Neuronal stem cell (in vitro differentiated cells): ENCODE measurements around the gene ZNF24.

Experiments
- DNase-seq: peaks from one replicate; pipeline ENCODE4 v3.0.0-alpha.2; 2013; ENCODE audit warnings: low spot score
- H2AFZ ChIP-seq: one replicate; pipeline ENCODE4 v1.6.1; 2013; ENCODE audit warnings: mild to moderate bottlenecking, low read length, inconsistent platforms
- H2AK5ac ChIP-seq: 2 replicates; pipeline ENCODE4 v1.6.1; 2013; ENCODE audit warnings: low read depth, mild to moderate bottlenecking, inconsistent platforms, low read length, moderate library complexity, mixed read lengths
- H2BK120ac ChIP-seq: 2 replicates; pipeline ENCODE4 v1.6.1; 2013; ENCODE audit warnings: low read depth, mild to moderate bottlenecking, inconsistent platforms, low read length, moderate library complexity, mixed read lengths
- H2BK12ac ChIP-seq: one replicate; pipeline ENCODE4 v1.6.1; 2013; ENCODE audit warnings: low read length, inconsistent platforms
- H2BK15ac ChIP-seq: 2 replicates; pipeline ENCODE4 v1.6.1; 2013; ENCODE audit warnings: mild to moderate bottlenecking, low read length, inconsistent platforms, mixed read lengths
- H2BK5ac ChIP-seq: one replicate; pipeline ENCODE4 v1.6.1; 2013; ENCODE audit warnings: inconsistent platforms, mild to moderate bottlenecking, low read length, moderate library complexity
- H3K14ac ChIP-seq: one replicate; pipeline ENCODE4 v1.6.1; 2013; ENCODE audit warnings: low read length, inconsistent platforms
- H3K18ac ChIP-seq: 2 replicates; pipeline ENCODE4 v1.6.1; 2013; ENCODE audit warnings: low read length, inconsistent platforms
- H3K23ac ChIP-seq: 2 replicates; pipeline ENCODE4 v1.6.1; 2013; ENCODE audit warnings: low read depth, mild to moderate bottlenecking, mixed read lengths, low read length, inconsistent platforms; ENCODE audit not compliant: poor library complexity
- H3K27ac ChIP-seq: replicated peaks from 3 replicates; pipeline ENCODE4 v1.5.1; 2013; ENCODE audit warnings: low read length, inconsistent platforms
- H3K27me3 ChIP-seq, 3 experiments: 2 replicates each; pipeline ENCODE4 v1.6.1; 2013; ENCODE audit warnings: low read length in 3 of 3, mild to moderate bottlenecking in 2 of 3, inconsistent platforms in 1 of 3, low read depth in 1 of 3, mixed read lengths in 1 of 3, moderate library complexity in 1 of 3; ENCODE audit not compliant: control insufficient read depth in 3 of 3, insufficient read depth in 3 of 3
- H3K36me3 ChIP-seq, 2 donors: replicated peaks in 1 of 2; 2 replicates each; pipeline ENCODE4 v1.6.1; 2013; ENCODE audit warnings: low read length in 2 of 2; ENCODE audit not compliant: control insufficient read depth in 2 of 2, insufficient read depth in 2 of 2
- H3K4ac ChIP-seq: 2 replicates; pipeline ENCODE4 v1.6.1; 2013; ENCODE audit warnings: inconsistent platforms, mild to moderate bottlenecking, low read length, moderate library complexity
- H3K4me1 ChIP-seq, 2 donors: 1 replicate in 1 of 2; 2 replicates in 1 of 2; pipeline ENCODE4 v1.6.1; 2013; ENCODE audit warnings: low read length in 2 of 2, low read depth in 1 of 2; ENCODE audit not compliant: control insufficient read depth in 2 of 2, insufficient read depth in 1 of 2
- H3K4me2 ChIP-seq: one replicate; pipeline ENCODE4 v1.6.1; 2013; ENCODE audit warnings: mild to moderate bottlenecking, low read length, inconsistent platforms; ENCODE audit not compliant: insufficient read depth, poor library complexity, severe bottlenecking
- H3K4me3 ChIP-seq, 2 donors: 2 replicates each; pipeline ENCODE4 v1.5.1; 2013; ENCODE audit warnings: low read length in 2 of 2, mild to moderate bottlenecking in 2 of 2, inconsistent platforms in 1 of 2, moderate library complexity in 1 of 2
- H3K79me1 ChIP-seq: one replicate; pipeline ENCODE4 v1.6.1; 2013; ENCODE audit warnings: low read depth, mild to moderate bottlenecking, inconsistent platforms, low read length, moderate library complexity
- H3K9ac ChIP-seq: one replicate; pipeline ENCODE4 v1.6.1; 2013; ENCODE audit warnings: mild to moderate bottlenecking, low read depth, low read length, inconsistent platforms; ENCODE audit not compliant: poor library complexity
- H3K9me3 ChIP-seq, 2 donors: replicated peaks in 1 of 2; 2 replicates each; pipeline versions ENCODE3 to v1.6.1; 2013; ENCODE audit warnings: low read length in 2 of 2, mild to moderate bottlenecking in 2 of 2, inconsistent platforms in 1 of 2, low read depth in 1 of 2, mixed read lengths in 1 of 2, moderate library complexity in 1 of 2; ENCODE audit not compliant: control insufficient read depth in 2 of 2, insufficient read depth in 1 of 2
- H4K8ac ChIP-seq: one replicate; pipeline ENCODE4 v1.6.1; 2013; ENCODE audit warnings: low read depth, mild to moderate bottlenecking, inconsistent platforms, low read length, moderate library complexity
- H4K91ac ChIP-seq: one replicate; pipeline ENCODE4 v1.6.1; 2013; ENCODE audit warnings: low read length, low read depth, mild to moderate bottlenecking, inconsistent platforms; ENCODE audit not compliant: poor library complexity
- WGBS, 2 donors: extraction: QIAGEN DNeasy Blood & Tissue Kit; methylation state at CpG; one replicate each; pipeline ENCODE4 v1.1.7; 2013; ENCODE audit warnings: missing lambda C conversion rate in 2 of 2, mixed read lengths in 1 of 2; ENCODE audit not compliant: insufficient read length in 2 of 2, insufficient replicate concordance in 1 of 2; ENCODE audit errors: extremely low coverage in 2 of 2; 5-methylcytosine and 5-hydroxymethylcytosine counted together

The ZNF24 gene

GRCh38 chr18:35345460-35345921, 1.3 kb upstream of the ZNF24 start:
- no CpG with 5 or more reads among the region's 6 CpGs for WGBS, 2 donors
- peak overlapping the region; percentile 26 for H3K27ac ChIP-seq
- H2BK12ac ChIP-seq = no peak overlapping the region
- no peak overlapping the region for H3K18ac ChIP-seq
- peaks cover 6% of the 10 kb centered on the region for H3K79me1 ChIP-seq
- no peak overlapping the region for H2BK120ac ChIP-seq
- no peak overlapping the region for H4K8ac ChIP-seq
- H3K23ac ChIP-seq = no peak overlapping the region
- H3K9ac ChIP-seq = no peak overlapping the region
- peak overlapping the region; percentile 92 for H2AFZ ChIP-seq
- peak overlapping the region in 1 of 2 donors; percentile 28 for H3K4me3 ChIP-seq
- H2BK15ac ChIP-seq = no peak overlapping the region
- H3K27me3 ChIP-seq = no peaks in the 10 kb centered on the region
- no peak overlapping the region for H3K4ac ChIP-seq
- no peak overlapping the region for H2BK5ac ChIP-seq
- no peak overlapping the region for H2AK5ac ChIP-seq
- peaks cover 0 to 24% of the 10 kb centered on the region in 2 donors for H3K36me3 ChIP-seq
- no peak overlapping the region for H3K4me2 ChIP-seq
- no peak overlapping the region for H4K91ac ChIP-seq
- no peaks in the 10 kb centered on the region for H3K9me3 ChIP-seq
- DNase-seq = no peak
- H3K14ac ChIP-seq = no peak overlapping the region
- peaks cover 4 to 16% of the 10 kb centered on the region in 2 donors for H3K4me1 ChIP-seq

GRCh38 chr18:35344736-35345459, 678 bp upstream of the ZNF24 start:
- Histone ChIP-seq H3K36me3 (peaks cover 5 to 30% of the 10 kb centered on the region in 2 donors), H3K79me1 (peaks cover 6% of the 10 kb centered on the region), H3K27me3 (no peaks in the 10 kb centered on the region), H3K4me2 (peak overlapping the region; percentile 62), H3K9ac (no peak overlapping the region), H2BK120ac (no peak overlapping the region), H2BK12ac (no peak overlapping the region), H3K4me3 (peak overlapping the region in 1 of 2 donors; percentile 93), H2BK5ac (no peak overlapping the region), H3K18ac (no peak overlapping the region), H3K4me1 (peaks cover 4 to 16% of the 10 kb centered on the region in 2 donors), H3K23ac (no peak overlapping the region), H2AK5ac (no peak overlapping the region), H4K91ac (no peak overlapping the region), H4K8ac (no peak overlapping the region), H3K9me3 (no peaks in the 10 kb centered on the region), H3K27ac (no peak overlapping the region), H3K4ac (no peak overlapping the region), H2AFZ (peak overlapping the region; percentile 92), H2BK15ac (no peak overlapping the region), H3K14ac (no peak overlapping the region)
- WGBS, 2 donors = no CpG with 5 or more reads among the region's 12 CpGs
- DNase-seq = no peak

- Histone ChIP-seq H3K27ac (no peak overlapping the region), H2AFZ (peak overlapping the region; percentile 92), H2BK120ac (no peak overlapping the region), H3K9me3 (no peaks in the 10 kb centered on the region), H4K8ac (no peak overlapping the region), H3K36me3 (peaks cover 15 to 43% of the 10 kb centered on the region in 2 donors), H3K4me2 (peak overlapping the region; percentile 54), H2AK5ac (no peak overlapping the region), H3K79me1 (peaks cover 6% of the 10 kb centered on the region), H4K91ac (no peak overlapping the region), H3K23ac (peak overlapping the region; percentile 66), H3K4me3 (peak overlapping the region; percentile 93 to 97), H3K18ac (peak overlapping the region; percentile 67), H3K9ac (peak overlapping the region; percentile 82), H3K27me3 (no peaks in the 10 kb centered on the region), H3K14ac (no peak overlapping the region), H3K4ac (no peak overlapping the region), H2BK12ac (no peak overlapping the region), H2BK15ac (no peak overlapping the region), H3K4me1 (peaks cover 4 to 16% of the 10 kb centered on the region in 2 donors), H2BK5ac (peak overlapping the region; percentile 98)
- DNase-seq = no peak
- whole genome bisulfite sequencing, 2 donors = no CpG with 5 or more reads among the region's 15 CpGs
Measured at GRCh38 chr18:35343488-35343935, 708 bp downstream of the ZNF24 start.

- H3K9me3 ChIP-seq = peaks cover 0 to 15% of the 10 kb centered on the region in 2 donors
- no peak overlapping the region for H3K9ac ChIP-seq
- no peaks in the 10 kb centered on the region for H3K4me1 ChIP-seq
- no peak overlapping the region for H3K4ac ChIP-seq
- H3K4me3 ChIP-seq = no peak overlapping the region
- H3K27ac ChIP-seq = no peak overlapping the region
- H3K36me3 ChIP-seq = peaks cover 32 to 100% of the 10 kb centered on the region in 2 donors
- no peak overlapping the region for H4K91ac ChIP-seq
- H3K79me1 ChIP-seq = no peaks in the 10 kb centered on the region
- H3K14ac ChIP-seq = no peak overlapping the region
- DNase-seq = no peak
- no CpG with 5 or more reads among the region's 5 CpGs for WGBS, 2 donors
- H3K4me2 ChIP-seq = no peak overlapping the region
- H4K8ac ChIP-seq = no peak overlapping the region
- no peak overlapping the region for H2BK120ac ChIP-seq
- no peak overlapping the region for H2AK5ac ChIP-seq
- H2BK5ac ChIP-seq = no peak overlapping the region
- no peak overlapping the region for H3K18ac ChIP-seq
- H3K27me3 ChIP-seq = no peaks in the 10 kb centered on the region
- no peak overlapping the region for H3K23ac ChIP-seq
- no peak overlapping the region for H2AFZ ChIP-seq
- H2BK15ac ChIP-seq = no peak overlapping the region
- H2BK12ac ChIP-seq = no peak overlapping the region
Measured at GRCh38 chr18:35337286-35337685, 6.9 kb downstream of the ZNF24 start.
